LNCAP (cell line): ENCODE results near the gene FLT3.

Experiments
- TF ChIP-seq, protein P1 (sequence below): fragments of 450-650 bp; IDR thresholded peaks from 2 replicates; pipeline ENCODE4 v1.5.1; 2017; ENCODE audit warnings: mild to moderate bottlenecking

Gene FLT3

DNA sequence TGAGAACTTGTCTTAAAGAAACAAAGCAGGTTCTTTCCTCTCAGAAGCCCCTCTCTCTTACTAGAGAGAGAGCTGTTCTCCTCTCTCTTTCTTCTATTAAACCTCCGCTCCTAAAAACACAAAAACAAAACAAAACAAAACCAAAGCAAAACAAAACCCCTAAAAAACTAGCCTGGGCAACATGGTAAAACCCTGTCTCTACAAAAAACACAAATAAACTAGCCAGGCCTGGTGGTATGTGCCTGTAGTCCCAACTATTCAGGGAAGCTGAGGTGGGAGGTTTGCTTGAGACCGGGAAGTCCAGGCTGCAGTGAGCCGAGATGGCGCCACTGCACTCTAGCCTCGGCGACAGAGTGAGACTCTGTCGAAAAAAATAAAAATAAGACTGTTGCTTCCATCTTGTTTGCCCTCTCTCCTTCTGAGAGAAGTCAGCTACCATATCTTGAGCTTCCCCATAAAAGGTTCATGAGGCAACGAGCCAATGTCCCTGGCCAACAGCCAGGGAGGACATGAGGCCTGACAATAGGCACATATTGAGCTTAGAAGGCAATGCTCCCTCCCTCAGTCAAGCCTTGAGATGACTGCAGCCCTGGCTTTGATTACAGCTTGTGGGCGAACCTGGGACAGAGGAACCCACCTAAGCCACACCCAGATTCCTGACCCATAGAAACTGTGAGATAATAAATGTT lies 17.5 kb upstream of the FLT3 start:
- TF ChIP-seq, protein P1, sequence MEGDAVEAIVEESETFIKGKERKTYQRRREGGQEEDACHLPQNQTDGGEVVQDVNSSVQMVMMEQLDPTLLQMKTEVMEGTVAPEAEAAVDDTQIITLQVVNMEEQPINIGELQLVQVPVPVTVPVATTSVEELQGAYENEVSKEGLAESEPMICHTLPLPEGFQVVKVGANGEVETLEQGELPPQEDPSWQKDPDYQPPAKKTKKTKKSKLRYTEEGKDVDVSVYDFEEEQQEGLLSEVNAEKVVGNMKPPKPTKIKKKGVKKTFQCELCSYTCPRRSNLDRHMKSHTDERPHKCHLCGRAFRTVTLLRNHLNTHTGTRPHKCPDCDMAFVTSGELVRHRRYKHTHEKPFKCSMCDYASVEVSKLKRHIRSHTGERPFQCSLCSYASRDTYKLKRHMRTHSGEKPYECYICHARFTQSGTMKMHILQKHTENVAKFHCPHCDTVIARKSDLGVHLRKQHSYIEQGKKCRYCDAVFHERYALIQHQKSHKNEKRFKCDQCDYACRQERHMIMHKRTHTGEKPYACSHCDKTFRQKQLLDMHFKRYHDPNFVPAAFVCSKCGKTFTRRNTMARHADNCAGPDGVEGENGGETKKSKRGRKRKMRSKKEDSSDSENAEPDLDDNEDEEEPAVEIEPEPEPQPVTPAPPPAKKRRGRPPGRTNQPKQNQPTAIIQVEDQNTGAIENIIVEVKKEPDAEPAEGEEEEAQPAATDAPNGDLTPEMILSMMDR: no peak

DNA sequence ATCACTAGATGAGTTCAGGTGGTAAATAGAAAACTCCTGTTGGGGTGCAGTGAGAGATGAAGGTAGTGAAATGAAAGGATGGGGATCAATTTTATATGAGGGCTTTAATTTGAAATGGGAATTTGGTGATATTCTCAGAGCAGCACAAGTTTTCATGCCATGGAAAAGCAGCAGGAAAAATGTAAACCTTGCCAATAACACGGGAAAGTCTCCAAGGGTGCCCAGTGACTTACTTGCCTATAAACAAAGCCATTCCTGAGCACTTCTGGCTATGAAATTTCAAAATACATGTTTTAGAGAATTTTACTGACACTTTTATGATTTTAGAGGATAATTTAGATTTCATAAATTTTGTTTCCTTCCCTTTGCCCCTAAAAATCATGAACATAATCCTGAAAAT lies 16.4 kb upstream of the FLT3 start:
- TF ChIP-seq, protein P1: no peak

DNA sequence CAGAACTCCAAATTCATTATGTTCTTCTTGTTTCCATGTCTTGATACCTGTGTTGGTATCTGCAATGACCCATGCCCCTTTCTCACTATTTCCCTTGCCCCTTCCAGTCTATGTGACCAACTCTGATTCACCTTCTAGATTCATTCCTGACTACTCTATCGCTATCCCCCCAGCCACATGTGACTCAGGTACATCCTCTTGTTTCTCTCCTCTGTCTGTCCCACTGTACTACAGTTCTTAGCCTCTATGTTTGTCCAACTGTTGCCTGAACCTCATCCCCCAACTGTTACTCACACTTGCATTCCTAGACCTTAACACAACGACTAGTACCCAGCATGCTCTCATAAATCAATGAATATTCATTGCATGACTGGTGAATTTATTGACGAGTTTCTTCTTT lies 10.0 kb upstream of the FLT3 start:
- TF ChIP-seq, protein P1: no peak

DNA sequence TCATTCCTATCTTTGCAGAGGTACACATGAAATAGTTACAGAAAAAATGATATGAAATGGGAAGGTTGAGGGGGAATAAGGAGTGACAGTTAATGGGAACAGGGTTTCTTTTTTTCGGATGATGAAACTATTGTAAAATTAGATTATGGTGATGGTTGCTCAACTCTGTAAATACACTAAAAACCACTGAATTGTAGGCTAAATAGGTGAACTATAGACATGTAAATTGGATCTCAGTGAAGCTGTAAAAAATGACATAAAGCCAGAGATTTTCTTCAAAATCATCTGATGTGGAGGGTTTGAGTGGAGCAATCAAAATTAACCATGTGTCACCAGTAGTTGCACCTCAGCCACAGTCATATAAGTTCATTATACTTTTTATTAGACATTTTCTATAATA lies 6.6 kb upstream of the FLT3 start:
- TF ChIP-seq, protein P1: no peak

- TF ChIP-seq, protein P1: no peak
These were observed 803 bp downstream of the FLT3 start for GRCh38 chr13:28099396-28100149.

- TF ChIP-seq, protein P1: no peak
These were observed 2.9 kb downstream of the FLT3 start for GRCh38 chr13:28097503-28097902.

DNA sequence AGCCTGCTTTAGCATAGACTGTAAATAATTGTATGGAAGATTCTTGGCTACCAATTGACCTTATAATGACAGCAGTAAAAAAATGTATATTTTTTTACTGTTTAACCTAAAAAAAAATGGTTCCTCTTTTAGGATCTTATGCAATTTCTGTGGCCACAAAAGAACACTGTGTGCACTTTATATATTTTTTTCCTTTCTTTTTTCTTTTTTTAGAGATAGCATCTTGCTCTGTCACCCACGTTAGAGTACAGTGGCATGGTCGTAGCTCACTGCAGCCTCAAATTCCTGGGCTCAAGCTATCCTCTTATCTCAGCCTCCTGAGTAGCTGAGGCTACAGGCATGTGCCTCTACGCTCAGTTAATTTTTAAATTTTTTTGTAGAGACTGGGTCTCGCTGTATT lies 6.1 kb downstream of the FLT3 start:
- TF ChIP-seq, protein P1: no peak
